Astrocyte (in vitro differentiated cells and primary cell): Measurements from ENCODE around the gene C8B. TPM values are rescaled to one million over a fixed set of nuclear protein-coding genes. Genes with fewer than 3 reads are reported as not detected.

Experiments used
- DNase-seq: peaks from one replicate; pipeline ENCODE4 v3.0.0-alpha.2; 2010; ENCODE audit warnings: low read depth
- FAIRE-seq: peaks from 2 replicates; lab custom pipeline; 2011; peaks lifted over from hg19 to GRCh38; lab: Jason Lieb, UNC
- H2AFZ ChIP-seq: 2 replicates; pipeline ENCODE4 v1.6.0; 2012; ENCODE audit warnings: low read depth, low read length, inconsistent platforms
- H3K27ac ChIP-seq: 2 replicates; pipeline ENCODE4 v1.5.1; 2011; ENCODE audit warnings: low read depth, low read length, inconsistent platforms
- H3K27me3 ChIP-seq: 2 replicates; pipeline ENCODE4 v1.6.0; 2011; ENCODE audit warnings: low read length, inconsistent platforms; ENCODE audit not compliant: insufficient read depth
- H3K36me3 ChIP-seq: 2 replicates; pipeline ENCODE4 v1.5.1; 2011; ENCODE audit warnings: low read length, inconsistent platforms; ENCODE audit not compliant: insufficient read depth
- H3K4me1 ChIP-seq: 2 replicates; pipeline ENCODE4 v1.5.1; 2011; ENCODE audit warnings: low read length, inconsistent platforms; ENCODE audit not compliant: insufficient read depth
- H3K4me2 ChIP-seq: 2 replicates; pipeline ENCODE4 v1.6.0; 2012; ENCODE audit warnings: low read length, inconsistent platforms
- H3K4me3 ChIP-seq: 2 replicates; pipeline ENCODE4 v1.5.1; 2011; ENCODE audit warnings: low read depth, mild to moderate bottlenecking, low read length, inconsistent platforms; ENCODE audit not compliant: insufficient read depth
- H3K79me2 ChIP-seq: 2 replicates; pipeline ENCODE4 v1.6.0; 2012; ENCODE audit warnings: mild to moderate bottlenecking, low read length, inconsistent platforms; ENCODE audit not compliant: insufficient read depth
- H3K9ac ChIP-seq: 2 replicates; pipeline ENCODE4 v1.6.0; 2012; ENCODE audit warnings: mild to moderate bottlenecking, low read length, inconsistent platforms
- H3K9me3 ChIP-seq: 2 replicates; pipeline ENCODE4 v1.5.1; 2012; ENCODE audit warnings: low read depth, mild to moderate bottlenecking, low read length, inconsistent platforms; ENCODE audit not compliant: insufficient read depth
- H4K20me1 ChIP-seq: 2 replicates; pipeline ENCODE4 v1.6.0; 2012; ENCODE audit warnings: low read length, inconsistent platforms; ENCODE audit not compliant: insufficient read depth
- H3K27ac Mint-ChIP-seq: one replicate; pipeline ENCODE4 v1.8.0; 2021; ENCODE audit warnings: mild to moderate bottlenecking, mixed read lengths; ENCODE audit not compliant: unreplicated experiment
- H3K27me3 Mint-ChIP-seq: one replicate; pipeline ENCODE4 v1.8.0; 2021; ENCODE audit warnings: low read depth, mixed read lengths; ENCODE audit not compliant: unreplicated experiment
- H3K36me3 Mint-ChIP-seq: one replicate; pipeline ENCODE4 v1.8.0; 2021; ENCODE audit warnings: low read depth, mixed read lengths; ENCODE audit not compliant: unreplicated experiment
- H3K4me1 Mint-ChIP-seq: one replicate; pipeline ENCODE4 v1.8.0; 2021; ENCODE audit warnings: low read depth, mixed read lengths; ENCODE audit not compliant: unreplicated experiment
- H3K4me3 Mint-ChIP-seq: one replicate; pipeline ENCODE4 v1.8.0; 2021; ENCODE audit warnings: mild to moderate bottlenecking, moderate library complexity, mixed read lengths; ENCODE audit not compliant: unreplicated experiment
- H3K9me3 Mint-ChIP-seq: one replicate; pipeline ENCODE4 v1.8.0; 2021; ENCODE audit warnings: mild to moderate bottlenecking, mixed read lengths; ENCODE audit not compliant: unreplicated experiment
- EZH2 ChIP-seq: IDR thresholded peaks from 2 replicates; pipeline ENCODE4 v1.6.1; 2012; ENCODE audit warnings: mild to moderate bottlenecking, low read length, inconsistent platforms; ENCODE audit not compliant: insufficient read depth
- total RNA-seq: library from RNA; stranded (reverse); gene quantifications from 2 replicates; pipeline ENCODE4 v1.2.1, GENCODE V29; 2021
- TF ChIP-seq, protein P1 (sequence below): IDR thresholded peaks from 2 replicates; pipeline ENCODE4 v1.5.1; 2011; ENCODE audit warnings: low read depth, mild to moderate bottlenecking, inconsistent platforms, low read length, moderate library complexity; ENCODE audit not compliant: insufficient read depth

C8B gene
- total RNA-seq, 1 donor from 2014 or later = not detected

GRCh38 chr1:56954664-56955063 is 11.2 kb downstream of the C8B start:
- Mint-ChIP-seq H3K27ac (no peak overlapping the region), H3K4me1 (peaks cover 4% of the 10 kb centered on the region), H3K4me3 (no peak overlapping the region), H3K9me3 (peaks cover 6% of the 10 kb centered on the region), H3K36me3 (no peaks in the 10 kb centered on the region), H3K27me3 (peaks cover 22% of the 10 kb centered on the region)
- no peaks in the 10 kb centered on the region for H3K27me3 ChIP-seq
- peaks cover 3% of the 10 kb centered on the region for H3K9me3 ChIP-seq
- TF ChIP-seq, protein P1, sequence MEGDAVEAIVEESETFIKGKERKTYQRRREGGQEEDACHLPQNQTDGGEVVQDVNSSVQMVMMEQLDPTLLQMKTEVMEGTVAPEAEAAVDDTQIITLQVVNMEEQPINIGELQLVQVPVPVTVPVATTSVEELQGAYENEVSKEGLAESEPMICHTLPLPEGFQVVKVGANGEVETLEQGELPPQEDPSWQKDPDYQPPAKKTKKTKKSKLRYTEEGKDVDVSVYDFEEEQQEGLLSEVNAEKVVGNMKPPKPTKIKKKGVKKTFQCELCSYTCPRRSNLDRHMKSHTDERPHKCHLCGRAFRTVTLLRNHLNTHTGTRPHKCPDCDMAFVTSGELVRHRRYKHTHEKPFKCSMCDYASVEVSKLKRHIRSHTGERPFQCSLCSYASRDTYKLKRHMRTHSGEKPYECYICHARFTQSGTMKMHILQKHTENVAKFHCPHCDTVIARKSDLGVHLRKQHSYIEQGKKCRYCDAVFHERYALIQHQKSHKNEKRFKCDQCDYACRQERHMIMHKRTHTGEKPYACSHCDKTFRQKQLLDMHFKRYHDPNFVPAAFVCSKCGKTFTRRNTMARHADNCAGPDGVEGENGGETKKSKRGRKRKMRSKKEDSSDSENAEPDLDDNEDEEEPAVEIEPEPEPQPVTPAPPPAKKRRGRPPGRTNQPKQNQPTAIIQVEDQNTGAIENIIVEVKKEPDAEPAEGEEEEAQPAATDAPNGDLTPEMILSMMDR = no peak
- no peak for TF ChIP-seq EZH2
- H2AFZ ChIP-seq = no peak overlapping the region
- H3K4me1 ChIP-seq = no peaks in the 10 kb centered on the region
- FAIRE-seq (no peak), DNase-seq (no peak)
- H3K9ac ChIP-seq = no peak overlapping the region
- no peaks in the 10 kb centered on the region for H4K20me1 ChIP-seq
- no peaks in the 10 kb centered on the region for H3K79me2 ChIP-seq
- no peak overlapping the region for H3K4me3 ChIP-seq
- no peak overlapping the region for H3K4me2 ChIP-seq
- H3K36me3 ChIP-seq = no peaks in the 10 kb centered on the region
- no peak overlapping the region for H3K27ac ChIP-seq

- H3K4me2 ChIP-seq = no peak overlapping the region
- H3K27me3 ChIP-seq = no peaks in the 10 kb centered on the region
- no peak overlapping the region for H2AFZ ChIP-seq
- DNase-seq (no peak), FAIRE-seq (no peak)
- no peaks in the 10 kb centered on the region for H3K79me2 ChIP-seq
- H3K27ac ChIP-seq = no peak overlapping the region
- H3K4me1 ChIP-seq = no peaks in the 10 kb centered on the region
- H3K9ac ChIP-seq = no peak overlapping the region
- Mint-ChIP-seq H3K27me3 (peaks cover 22% of the 10 kb centered on the region), H3K9me3 (no peaks in the 10 kb centered on the region), H3K36me3 (no peaks in the 10 kb centered on the region), H3K4me1 (peaks cover 4% of the 10 kb centered on the region), H3K27ac (no peak overlapping the region), H3K4me3 (no peak overlapping the region)
- no peak overlapping the region for H3K4me3 ChIP-seq
- peaks cover 3% of the 10 kb centered on the region for H3K9me3 ChIP-seq
- no peaks in the 10 kb centered on the region for H4K20me1 ChIP-seq
- H3K36me3 ChIP-seq = no peaks in the 10 kb centered on the region
- TF ChIP-seq, protein P1 = no peak
- no peak for TF ChIP-seq EZH2
Observed at GRCh38 chr1:56953386-56953785, 12.4 kb downstream of the C8B start.

DNA sequence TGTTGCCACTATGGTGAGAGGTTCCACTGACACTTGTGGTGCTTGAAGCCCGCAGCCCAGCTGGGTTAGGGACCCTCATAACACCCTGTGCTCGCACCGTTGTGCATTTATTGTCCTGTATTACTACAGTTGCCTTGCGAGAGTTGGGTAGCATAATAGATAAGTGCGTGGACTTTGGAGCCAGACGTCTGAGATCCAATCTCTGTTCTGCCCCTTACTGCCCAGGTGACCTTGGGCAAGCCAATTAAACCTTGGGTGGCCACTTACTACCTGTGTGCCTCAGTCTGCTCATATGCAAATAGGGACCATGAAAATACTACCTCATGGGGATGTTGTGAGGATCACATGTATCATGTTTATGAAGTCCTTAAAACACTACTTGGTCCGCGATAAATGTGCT is 13.3 kb downstream of the C8B start:
- no peak overlapping the region for H3K4me2 ChIP-seq
- H3K27ac ChIP-seq = no peak overlapping the region
- H3K36me3 Mint-ChIP-seq = no peaks in the 10 kb centered on the region
- H3K9me3 ChIP-seq = peaks cover 3% of the 10 kb centered on the region
- no peaks in the 10 kb centered on the region for H3K79me2 ChIP-seq
- H2AFZ ChIP-seq = no peak overlapping the region
- no peak for TF ChIP-seq EZH2
- TF ChIP-seq, protein P1 = no peak
- no peaks in the 10 kb centered on the region for H3K4me1 ChIP-seq
- no peaks in the 10 kb centered on the region for H3K4me1 Mint-ChIP-seq
- no peaks in the 10 kb centered on the region for H3K27me3 ChIP-seq
- DNase-seq (no peak), FAIRE-seq (no peak)
- no peak overlapping the region for H3K27ac Mint-ChIP-seq
- peaks cover 22% of the 10 kb centered on the region for H3K27me3 Mint-ChIP-seq
- no peaks in the 10 kb centered on the region for H3K36me3 ChIP-seq
- H3K9me3 Mint-ChIP-seq = no peaks in the 10 kb centered on the region
- H4K20me1 ChIP-seq = no peaks in the 10 kb centered on the region
- no peak overlapping the region for H3K9ac ChIP-seq
- no peak overlapping the region for H3K4me3 Mint-ChIP-seq
- no peak overlapping the region for H3K4me3 ChIP-seq
